Omental fat pad (tissue), 4 donors: Measurements from ENCODE around the gene CUX1. TPM values are rescaled to one million over a fixed set of nuclear protein-coding genes. Genes with fewer than 3 reads are reported as not detected.

ENCODE experiments used
- ATAC-seq: fragments of 150-250 bp; one replicate; pipeline ENCODE4 v1.9.1; 2016; ENCODE audit warnings: mild to moderate bottlenecking, moderate library complexity; ENCODE audit not compliant: low FRiP score
- DNase-seq: peaks from one replicate; pipeline ENCODE4 v3.0.0-alpha.2; 2019; ENCODE audit warnings: low spot score
- total RNA-seq, 4 donors: library from RNA; depleted of rRNA; stranded (reverse); fragments of >200 nt; gene quantifications; one replicate each; pipeline ENCODE4 v1.1.0, GENCODE V29; 2016
- TF ChIP-seq, protein P1 (sequence below), 3 donors: fragments of 450-650 bp; IDR thresholded peaks; one replicate each; pipeline ENCODE4 v1.5.1; 2016 to 2017; ENCODE audit warnings: antibody characterized with exemption in 3 of 3, mild to moderate bottlenecking in 3 of 3, moderate library complexity in 2 of 3

The CUX1 gene
- total RNA-seq, 4 donors from 2014 or later, result 67.6 to 141 (median 75.7) TPM

- ATAC-seq (no peak), DNase-seq (no peak)
- TF ChIP-seq, protein P1, sequence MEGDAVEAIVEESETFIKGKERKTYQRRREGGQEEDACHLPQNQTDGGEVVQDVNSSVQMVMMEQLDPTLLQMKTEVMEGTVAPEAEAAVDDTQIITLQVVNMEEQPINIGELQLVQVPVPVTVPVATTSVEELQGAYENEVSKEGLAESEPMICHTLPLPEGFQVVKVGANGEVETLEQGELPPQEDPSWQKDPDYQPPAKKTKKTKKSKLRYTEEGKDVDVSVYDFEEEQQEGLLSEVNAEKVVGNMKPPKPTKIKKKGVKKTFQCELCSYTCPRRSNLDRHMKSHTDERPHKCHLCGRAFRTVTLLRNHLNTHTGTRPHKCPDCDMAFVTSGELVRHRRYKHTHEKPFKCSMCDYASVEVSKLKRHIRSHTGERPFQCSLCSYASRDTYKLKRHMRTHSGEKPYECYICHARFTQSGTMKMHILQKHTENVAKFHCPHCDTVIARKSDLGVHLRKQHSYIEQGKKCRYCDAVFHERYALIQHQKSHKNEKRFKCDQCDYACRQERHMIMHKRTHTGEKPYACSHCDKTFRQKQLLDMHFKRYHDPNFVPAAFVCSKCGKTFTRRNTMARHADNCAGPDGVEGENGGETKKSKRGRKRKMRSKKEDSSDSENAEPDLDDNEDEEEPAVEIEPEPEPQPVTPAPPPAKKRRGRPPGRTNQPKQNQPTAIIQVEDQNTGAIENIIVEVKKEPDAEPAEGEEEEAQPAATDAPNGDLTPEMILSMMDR (IDR thresholded peaks at IDR 0.05), result no peak
Measured at GRCh38 chr7:102234131-102234530, 416.7 kb downstream of the CUX1 start.

DNA sequence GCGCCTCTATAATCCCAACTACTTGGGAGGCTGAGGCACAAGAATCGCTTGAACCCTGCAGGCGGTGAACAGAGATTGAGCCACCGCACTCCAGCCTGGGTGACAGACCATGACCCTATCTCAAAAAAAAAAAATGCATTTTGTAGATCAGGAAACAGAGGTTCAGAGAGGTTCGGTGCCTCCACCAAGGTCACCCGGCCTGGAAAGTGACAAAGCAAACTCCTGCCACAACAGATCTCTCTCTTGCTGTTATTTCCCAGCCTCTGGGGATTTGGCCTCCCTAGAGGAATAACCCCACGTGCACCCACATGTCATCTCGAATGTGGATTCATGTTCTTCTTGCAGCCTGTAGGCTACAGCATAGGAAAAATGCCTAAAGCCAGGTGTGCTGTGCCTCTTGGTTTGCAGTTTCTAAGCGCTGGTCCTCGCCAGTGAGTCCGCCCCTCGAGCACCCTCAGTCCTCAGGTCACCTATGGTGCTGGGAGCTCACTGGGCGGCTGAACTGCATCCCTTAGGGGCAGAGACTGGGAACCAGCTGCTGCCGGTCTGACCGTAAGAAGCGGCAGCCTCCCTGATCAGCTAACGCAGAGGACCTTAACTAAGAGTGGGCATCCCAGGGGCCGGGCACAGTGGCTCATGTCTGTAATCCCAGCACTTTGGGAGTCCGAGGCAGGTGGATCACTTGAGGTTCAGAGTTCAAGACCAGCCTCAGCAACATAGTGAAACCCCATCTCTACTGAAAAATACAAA, 417.6 kb downstream of the CUX1 start:
- no peak for DNase-seq
- TF ChIP-seq, protein P1 (IDR thresholded peaks at IDR 0.05), result no peak
- ATAC-seq, result no peak

DNA sequence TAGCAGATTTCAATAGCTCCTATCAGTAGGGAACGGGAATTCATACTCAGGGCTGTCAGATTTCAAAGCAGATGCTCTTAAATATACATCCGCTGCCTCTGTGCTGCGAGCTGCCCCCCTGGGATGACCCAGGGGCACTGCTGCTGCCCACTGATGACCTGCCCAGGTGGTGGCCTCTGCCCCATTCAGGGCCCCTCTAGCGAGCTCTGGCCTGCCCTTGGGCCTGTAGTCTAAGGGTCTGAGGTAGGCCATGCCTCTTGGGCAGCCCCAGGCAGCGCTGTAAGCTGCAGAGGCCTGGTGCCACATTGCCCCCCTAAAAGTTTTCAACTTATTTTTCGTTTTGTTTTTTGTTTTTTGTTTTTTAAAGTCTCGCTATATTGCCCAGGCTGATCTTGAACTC, 418.7 kb downstream of the CUX1 start:
- DNase-seq (no peak), ATAC-seq (no peak)
- TF ChIP-seq, protein P1 (IDR thresholded peaks at IDR 0.05), result no peak

DNA sequence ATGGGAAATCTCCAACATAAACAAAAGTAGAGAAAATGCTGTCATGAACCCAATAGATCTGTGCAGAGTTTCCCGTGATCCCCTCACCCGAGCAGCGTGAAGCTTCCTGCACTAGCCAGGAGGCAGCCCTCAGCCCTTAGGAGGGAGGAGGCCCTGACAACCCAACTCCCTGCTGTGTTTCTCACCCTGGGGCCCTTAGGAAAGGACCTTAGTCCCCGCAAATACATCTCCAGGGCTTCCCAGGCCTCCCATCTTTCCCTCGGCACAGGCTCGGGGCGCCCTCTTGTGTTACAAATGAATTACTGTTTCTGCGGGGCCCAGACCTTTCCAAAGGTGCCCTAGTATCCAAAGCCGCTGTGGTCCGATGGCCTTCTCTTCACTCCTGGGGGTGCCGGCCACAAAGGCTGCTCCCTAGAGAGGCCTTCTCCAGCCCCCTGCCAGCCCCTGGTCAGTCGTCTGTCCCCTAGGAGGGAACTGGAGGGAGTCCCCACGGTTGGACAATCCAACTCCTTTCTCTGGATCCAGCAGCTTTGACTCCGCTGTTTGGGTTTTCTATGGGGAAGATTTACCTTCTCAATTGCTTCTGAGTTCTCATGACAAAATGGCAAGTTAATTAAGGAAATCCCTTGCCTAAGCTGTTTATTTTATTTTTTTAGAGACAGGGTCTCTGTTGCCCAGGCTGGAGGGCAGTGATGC, 419.3 kb downstream of the CUX1 start:
- ATAC-seq (peak; percentile 49), DNase-seq (peak; percentile 46)
- TF ChIP-seq, protein P1 (IDR thresholded peaks at IDR 0.05), result peak in 1 of 3 donors; percentile 49

DNA sequence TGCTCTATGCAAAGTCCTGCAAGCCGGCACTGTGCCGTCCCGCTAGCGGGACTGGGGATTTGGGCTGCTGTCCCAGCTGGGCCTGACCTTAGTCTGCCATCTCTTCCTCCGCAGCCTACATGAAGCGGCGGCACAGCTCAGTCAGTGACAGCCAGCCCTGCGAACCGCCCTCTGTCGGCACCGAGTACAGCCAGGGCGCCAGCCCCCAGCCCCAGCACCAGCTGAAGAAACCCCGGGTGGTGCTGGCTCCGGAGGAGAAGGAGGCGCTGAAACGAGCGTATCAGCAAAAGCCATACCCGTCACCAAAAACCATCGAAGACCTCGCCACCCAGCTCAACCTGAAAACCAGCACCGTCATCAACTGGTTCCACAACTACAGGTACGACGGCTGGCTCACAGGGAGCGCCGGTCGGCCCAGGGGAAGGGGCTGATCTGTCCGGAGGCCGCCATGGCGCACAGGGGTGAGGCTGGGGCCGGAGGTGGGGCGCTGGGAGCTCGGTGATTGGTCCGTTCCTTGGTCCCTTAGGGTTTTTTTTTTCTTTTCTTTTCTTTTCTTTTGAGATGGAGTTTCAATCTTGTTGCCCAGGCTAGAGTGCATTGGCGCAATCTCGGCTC, 421.9 kb downstream of the CUX1 start:
- TF ChIP-seq, protein P1 (IDR thresholded peaks at IDR 0.05), result no peak
- DNase-seq (no peak), ATAC-seq (no peak)

- DNase-seq (no peak), ATAC-seq (peak; percentile 25)
- TF ChIP-seq, protein P1 (IDR thresholded peaks at IDR 0.05), result no peak
Measured at GRCh38 chr7:102241431-102241830, 424.0 kb downstream of the CUX1 start.
